CD14-positive monocyte (primary cell): ENCODE data around the gene RMI2. TPM values are rescaled to one million over a fixed set of nuclear protein-coding genes. Genes with fewer than 3 reads are reported as not detected.

Experiments used
- DNase-seq, 3 donors: peaks; one replicate each; pipeline ENCODE4 v3.0.0-alpha.2; 2011 to 2022
- H2AFZ ChIP-seq: 2 replicates; pipeline ENCODE4 v1.6.0; 2012; ENCODE audit warnings: mild to moderate bottlenecking, low read depth, low read length, inconsistent platforms; ENCODE audit not compliant: insufficient read depth, poor library complexity, severe bottlenecking
- H3K27ac ChIP-seq, 2 donors: 1 replicate in 1 of 2; 2 replicates in 1 of 2; pipeline ENCODE4 v1.5.1; 2012 to 2013; ENCODE audit warnings: low read length in 2 of 2, control low read depth in 1 of 2, inconsistent platforms in 1 of 2, low read depth in 1 of 2, mild to moderate bottlenecking in 1 of 2
- H3K27me3 ChIP-seq, 2 donors: one replicate each; pipeline versions ENCODE4 v1.6.0 to v1.6.1; 2011 to 2013; ENCODE audit warnings: low read length in 2 of 2; ENCODE audit not compliant: control insufficient read depth in 2 of 2, insufficient read depth in 2 of 2
- H3K36me3 ChIP-seq, 2 donors: replicated peaks in 1 of 2; 1 replicate in 1 of 2; 2 replicates in 1 of 2; pipeline versions ENCODE4 v1.5.1 to v1.6.1; 2012 to 2013; ENCODE audit warnings: low read length in 2 of 2, control low read depth in 1 of 2, inconsistent platforms in 1 of 2, mild to moderate bottlenecking in 1 of 2; ENCODE audit not compliant: insufficient read depth in 2 of 2, control insufficient read depth in 1 of 2
- H3K4me1 ChIP-seq, 2 donors: 1 replicate in 1 of 2; 2 replicates in 1 of 2; pipeline versions ENCODE4 v1.5.1 to v1.6.1; 2012 to 2013; ENCODE audit warnings: low read length in 2 of 2, control low read depth in 1 of 2, inconsistent platforms in 1 of 2, mild to moderate bottlenecking in 1 of 2, moderate library complexity in 1 of 2; ENCODE audit not compliant: insufficient read depth in 2 of 2, control insufficient read depth in 1 of 2
- H3K4me2 ChIP-seq: replicated peaks from 2 replicates; pipeline ENCODE3; 2012; ENCODE audit warnings: low read length, moderate library complexity, mild to moderate bottlenecking; ENCODE audit not compliant: poor library complexity, severe bottlenecking; ENCODE audit errors: extremely low read depth
- H3K4me3 ChIP-seq, 3 experiments: fragments of 200-600 bp in 1 of 3; sonication (generic) in 1 of 3; replicated peaks in 1 of 3; 1 replicate in 2 of 3; 2 replicates in 1 of 3; pipeline ENCODE4 v1.5.1; 2011 to 2013; ENCODE audit warnings: low read length in 3 of 3, mild to moderate bottlenecking in 3 of 3, control low read depth in 2 of 3, low read depth in 2 of 3, inconsistent platforms in 1 of 3, moderate library complexity in 1 of 3
- H3K79me2 ChIP-seq: 2 replicates; pipeline ENCODE4 v1.6.0; 2012; ENCODE audit warnings: mild to moderate bottlenecking, control low read depth, inconsistent platforms, low read length, moderate library complexity; ENCODE audit not compliant: insufficient read depth
- H3K9ac ChIP-seq: 2 replicates; pipeline ENCODE4 v1.6.0; 2017; ENCODE audit warnings: low read length, mild to moderate bottlenecking; ENCODE audit not compliant: insufficient read depth, poor library complexity, severe bottlenecking
- H3K9me3 ChIP-seq, 2 donors: replicated peaks in 1 of 2; 1 replicate in 1 of 2; 2 replicates in 1 of 2; pipeline versions ENCODE4 v1.5.1 to v1.6.1; 2012 to 2013; ENCODE audit warnings: low read length in 2 of 2, control low read depth in 1 of 2; ENCODE audit not compliant: control insufficient read depth in 1 of 2, insufficient read depth in 1 of 2
- H4K20me1 ChIP-seq: 2 replicates; pipeline ENCODE4 v1.6.0; 2012; ENCODE audit warnings: mild to moderate bottlenecking, low read length, control low read depth, moderate library complexity; ENCODE audit not compliant: insufficient read depth
- H3K27ac Mint-ChIP-seq, 7 donors: one replicate each; pipeline ENCODE4 v1.8.0; 2020; ENCODE audit warnings: mild to moderate bottlenecking in 7 of 7, mixed read lengths in 7 of 7, moderate library complexity in 6 of 7, inconsistent platforms in 2 of 7
- H3K27me3 Mint-ChIP-seq, 3 donors: one replicate each; pipeline ENCODE4 v1.8.0; 2021 to 2022; ENCODE audit warnings: low read depth in 3 of 3, mild to moderate bottlenecking in 3 of 3, mixed read lengths in 3 of 3, moderate library complexity in 3 of 3, inconsistent platforms in 1 of 3
- H3K36me3 Mint-ChIP-seq, 2 donors: one replicate each; pipeline ENCODE4 v1.8.0; 2020; ENCODE audit warnings: mixed read lengths in 2 of 2, inconsistent platforms in 1 of 2, mild to moderate bottlenecking in 1 of 2
- H3K4me1 Mint-ChIP-seq: one replicate; pipeline ENCODE4 v1.8.0; 2020; ENCODE audit warnings: mild to moderate bottlenecking, mixed read lengths
- H3K4me3 Mint-ChIP-seq, 2 donors: one replicate each; pipeline ENCODE4 v1.8.0; 2020; ENCODE audit warnings: mild to moderate bottlenecking in 2 of 2, mixed read lengths in 2 of 2, moderate library complexity in 1 of 2
- H3K9me3 Mint-ChIP-seq, 7 donors: one replicate each; pipeline ENCODE4 v1.8.0; 2020 to 2022; ENCODE audit warnings: mixed read lengths in 7 of 7, mild to moderate bottlenecking in 6 of 7, moderate library complexity in 6 of 7, inconsistent platforms in 2 of 7
- CTCF ChIP-seq: fragments of 200-600 bp; IDR thresholded peaks from one replicate; pipeline ENCODE4 v1.8.0; 2022; ENCODE audit warnings: antibody characterized with exemption, mild to moderate bottlenecking
- WGBS: methylation state at CpG from one replicate; pipeline ENCODE4 v1.1.5; 2013; ENCODE audit warnings: missing lambda C conversion rate; ENCODE audit not compliant: insufficient coverage; 5-methylcytosine and 5-hydroxymethylcytosine counted together
- intact Hi-C, 2 donors: fragments of 100-400 bp; cut with micrococcal nuclease; formaldehyde crosslinking; loops; one replicate each; pipeline versions ENCODE4 v1.15.0 to v1.15.1; 2023
- polyA plus RNA-seq, 3 donors: library from polyadenylated mRNA; depleted of rRNA in 1 of 3; unstranded in 2 of 3; stranded (reverse) in 1 of 3; fragments of 300-500 nt in 2 of 3; fragments of >200 nt in 1 of 3; fragmentation: Illumina TruSeq in 2 of 3; gene quantifications; 1 replicate in 2 of 3; 2 replicates in 1 of 3; pipeline ENCODE4 v1.2.3, GENCODE V29; 2012 to 2021

RMI2 gene
- polyA plus RNA-seq, 3 donors = 0.17 to 0.24 (median 0.23) TPM

DNA sequence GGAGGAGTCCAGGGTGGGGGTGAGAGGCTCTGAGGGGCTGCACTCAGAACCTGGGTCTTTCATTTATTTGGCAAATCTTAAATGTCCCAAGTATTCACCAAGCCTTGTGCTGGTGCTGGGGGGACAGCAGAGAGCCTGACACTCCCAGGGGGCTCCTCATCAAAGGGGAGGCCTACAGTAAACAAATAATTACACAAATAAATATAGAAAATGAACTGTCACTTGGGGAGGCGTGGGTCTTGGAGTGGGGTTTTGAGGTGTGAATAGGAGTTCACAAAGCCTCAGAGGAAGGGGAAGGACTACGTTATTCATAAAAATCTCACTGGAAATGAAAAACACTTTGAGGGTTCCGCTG, 48.9 kb upstream of the RMI2 start:
- no peak overlapping the region for H3K4me3 Mint-ChIP-seq

GRCh38 chr16:11296706-11297491, 48.4 kb upstream of the RMI2 start:
- Histone ChIP-seq H3K27ac (no peak overlapping the region), H3K9me3 (no peaks in the 10 kb centered on the region), H3K4me1 (peaks cover 12 to 15% of the 10 kb centered on the region in 2 donors), H3K36me3 (no peaks in the 10 kb centered on the region), H3K4me3 (peak overlapping the region in 1 of 3 experiments; percentile 57), H3K27me3 (peaks cover 0 to 6% of the 10 kb centered on the region in 2 donors), H3K4me2 (peak overlapping the region; percentile 69), H3K79me2 (no peaks in the 10 kb centered on the region), H2AFZ (peak overlapping the region; percentile 63), H3K9ac (no peak overlapping the region), H4K20me1 (no peaks in the 10 kb centered on the region)
- 55% methylated on average over 2 of the region's 10 CpGs for WGBS
- no peak for TF ChIP-seq CTCF
- H3K27me3 Mint-ChIP-seq = peaks cover 26 to 42% (median 40%) of the 10 kb centered on the region in 3 donors
- H3K4me1 Mint-ChIP-seq = peaks cover 20% of the 10 kb centered on the region
- H3K4me3 Mint-ChIP-seq = peak overlapping the region; percentile 66 to 85
- intact Hi-C loops = loop anchor here in 1 of 2 donors (5.0 kb wide), 1 partner anchor 35 kb away; no protein-coding TSS in a partner anchor
- peaks cover 0 to 2% (median 0%) of the 10 kb centered on the region in 7 donors for H3K9me3 Mint-ChIP-seq
- no peaks in the 10 kb centered on the region for H3K36me3 Mint-ChIP-seq
- peak overlapping the region in 1 of 7 donors; percentile 17 for H3K27ac Mint-ChIP-seq
- no peak for DNase-seq

More for the DNA sequence above, 48.9 kb upstream of the RMI2 start:
- Mint-ChIP-seq H3K36me3 (peaks cover 0 to 1% of the 10 kb centered on the region in 2 donors), H3K27ac (peak overlapping the region in 1 of 7 donors; percentile 17), H3K4me1 (peaks cover 20% of the 10 kb centered on the region), H3K9me3 (peaks cover 0 to 2% (median 0%) of the 10 kb centered on the region in 7 donors), H3K27me3 (peaks cover 29 to 45% (median 43%) of the 10 kb centered on the region in 3 donors)
- intact Hi-C loops = loop anchor here in 1 of 2 donors (5.0 kb wide), 1 partner anchor 36 kb away; no protein-coding TSS in a partner anchor
- no CpG with 5 or more reads among the region's 3 CpGs for WGBS
- Histone ChIP-seq H3K4me2 (no peak overlapping the region), H3K27me3 (peaks cover 0 to 6% of the 10 kb centered on the region in 2 donors), H3K27ac (no peak overlapping the region), H3K4me3 (no peak overlapping the region), H3K4me1 (peaks cover 12 to 15% of the 10 kb centered on the region in 2 donors), H3K9ac (no peak overlapping the region), H3K9me3 (no peaks in the 10 kb centered on the region), H3K79me2 (no peaks in the 10 kb centered on the region), H4K20me1 (no peaks in the 10 kb centered on the region), H2AFZ (no peak overlapping the region), H3K36me3 (no peaks in the 10 kb centered on the region)
- no peak for DNase-seq
- TF ChIP-seq CTCF = no peak
